ENCODE measurements around the gene DRICH1. TPM values are rescaled to one million over a fixed set of nuclear protein-coding genes. Genes with fewer than 3 reads are reported as not detected.
"Not testable (repeated sequence)": the region's sequence is repeated elsewhere in the genome, so short reads cannot be mapped to it uniquely, and the experiment has no call there.

DRICH1 gene
- total RNA-seq, 1 donor from 2014 or later, result 0.32 TPM

DNA sequence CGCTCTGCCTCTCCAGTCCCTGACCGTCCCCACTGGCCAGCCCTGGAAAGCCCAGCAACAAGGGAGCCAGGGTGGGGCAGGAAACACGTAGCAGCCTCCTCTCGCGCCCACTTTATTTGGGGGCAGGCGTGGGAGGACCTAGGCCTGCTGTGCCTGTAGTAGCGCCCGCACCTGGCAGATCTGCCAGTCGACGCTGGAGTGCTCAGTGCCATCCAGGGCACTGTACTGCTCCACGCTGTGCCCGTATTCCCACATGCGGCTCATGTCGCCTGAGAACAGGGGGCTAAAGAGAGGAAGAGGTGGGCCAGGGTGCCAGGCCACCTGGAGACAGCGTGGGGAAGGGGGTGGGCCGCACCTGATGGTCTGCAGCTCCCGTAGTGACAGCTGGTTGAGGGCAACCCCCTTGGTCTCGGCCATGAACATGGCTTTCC is 17.0 kb upstream of the DRICH1 start:
- ATAC-seq, result no peak

DNA sequence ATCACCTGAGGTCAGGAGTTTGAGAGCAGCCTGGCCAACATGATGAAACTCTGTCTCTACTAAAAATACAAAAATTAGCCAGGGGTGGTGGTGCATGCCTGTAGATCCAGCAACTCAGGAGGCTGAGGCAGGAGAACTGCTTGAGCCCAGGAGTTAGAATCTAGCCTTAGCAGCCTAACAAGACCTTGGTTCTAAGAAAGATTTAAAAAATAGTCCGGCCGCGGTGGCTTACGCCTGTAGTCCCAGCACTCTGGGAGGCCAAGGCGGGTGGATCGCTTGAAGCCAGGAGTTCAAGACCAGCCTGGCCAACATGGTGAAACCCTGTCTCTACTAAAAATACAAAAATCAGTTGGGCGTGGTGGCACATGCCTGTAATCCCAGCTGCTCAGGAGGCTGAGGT is 14.4 kb upstream of the DRICH1 start:
- not testable (repeated sequence) for ATAC-seq

DNA sequence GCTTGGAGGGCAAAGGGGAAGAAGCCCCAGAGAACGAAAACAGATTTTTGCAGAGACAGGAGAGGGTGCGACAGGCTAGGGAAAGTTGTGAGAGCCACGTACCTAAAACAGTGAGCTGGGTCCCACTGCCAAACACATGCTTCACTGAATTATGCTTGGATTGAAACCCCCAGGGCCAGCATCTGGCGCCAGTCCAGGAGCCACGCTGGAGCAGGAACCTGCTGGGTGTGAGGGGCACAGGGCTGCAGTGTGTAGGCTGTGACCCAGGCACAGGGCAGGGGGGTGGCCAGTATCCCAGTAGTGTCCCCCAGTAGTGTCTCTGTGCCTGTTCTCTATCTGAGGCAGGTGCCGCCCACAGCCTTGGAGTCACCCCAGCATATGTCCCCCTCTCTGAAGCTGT is 8.1 kb upstream of the DRICH1 start:
- not testable (repeated sequence) for ATAC-seq

GRCh38 chr22:23639661-23640060 is 7.5 kb upstream of the DRICH1 start:
- ATAC-seq, result peak; percentile 20

- ATAC-seq, result no peak
Observed at GRCh38 chr22:23638611-23639010, 6.5 kb upstream of the DRICH1 start.

DNA sequence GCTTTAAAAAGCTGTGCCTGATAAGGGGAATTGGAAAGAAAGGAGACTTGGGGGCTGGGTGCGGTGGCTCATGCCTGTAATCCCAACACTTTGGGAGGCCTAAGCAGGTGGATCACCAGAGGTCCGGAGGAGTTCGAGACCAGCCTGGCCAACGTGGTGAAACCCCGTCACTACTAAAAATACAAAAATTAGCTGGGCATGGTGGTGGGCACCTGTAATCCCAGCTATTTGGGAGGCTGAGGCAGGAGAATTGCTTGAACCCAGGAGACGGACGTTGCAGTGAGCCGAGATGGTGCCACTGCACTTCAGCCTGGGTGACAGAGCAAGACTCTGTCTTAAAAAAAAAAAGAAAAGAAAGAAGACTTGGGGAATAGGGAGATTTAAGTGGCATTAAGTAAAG is 3.2 kb upstream of the DRICH1 start:
- ATAC-seq, result not testable (repeated sequence)

DNA sequence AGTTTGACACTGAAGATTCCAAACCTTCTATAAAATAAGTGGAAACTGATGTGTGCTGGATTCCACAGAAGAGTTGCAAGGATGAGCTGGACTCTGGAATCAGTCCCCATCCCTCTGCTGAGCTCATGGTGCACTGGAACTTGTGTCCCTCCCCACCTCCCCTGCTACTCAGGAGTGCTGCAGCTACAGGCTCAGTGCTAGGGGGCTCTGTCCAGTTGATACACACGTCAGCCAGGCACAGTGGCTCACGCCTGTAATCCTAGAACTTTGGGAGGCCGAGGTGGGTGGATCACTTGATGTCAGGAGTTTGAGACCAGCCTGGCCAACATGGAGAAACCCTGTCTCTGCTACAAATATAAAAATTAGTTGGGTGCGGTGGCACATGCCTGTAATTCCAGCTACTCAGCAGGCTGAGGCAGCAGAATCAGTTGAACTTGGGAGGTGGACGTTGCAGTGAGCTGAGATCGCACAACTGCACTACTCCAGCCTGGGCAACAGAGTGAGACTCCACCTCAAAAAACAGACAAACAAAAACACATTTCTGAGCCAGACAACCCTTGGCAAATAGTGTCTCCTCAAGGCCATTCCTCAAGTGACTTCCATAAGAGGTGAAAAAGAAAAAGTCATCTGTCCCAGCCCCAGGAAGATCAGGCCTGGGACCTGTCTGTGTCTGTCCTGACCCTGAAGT is 3.9 kb downstream of the DRICH1 start:
- ATAC-seq, result not testable (repeated sequence)

DNA sequence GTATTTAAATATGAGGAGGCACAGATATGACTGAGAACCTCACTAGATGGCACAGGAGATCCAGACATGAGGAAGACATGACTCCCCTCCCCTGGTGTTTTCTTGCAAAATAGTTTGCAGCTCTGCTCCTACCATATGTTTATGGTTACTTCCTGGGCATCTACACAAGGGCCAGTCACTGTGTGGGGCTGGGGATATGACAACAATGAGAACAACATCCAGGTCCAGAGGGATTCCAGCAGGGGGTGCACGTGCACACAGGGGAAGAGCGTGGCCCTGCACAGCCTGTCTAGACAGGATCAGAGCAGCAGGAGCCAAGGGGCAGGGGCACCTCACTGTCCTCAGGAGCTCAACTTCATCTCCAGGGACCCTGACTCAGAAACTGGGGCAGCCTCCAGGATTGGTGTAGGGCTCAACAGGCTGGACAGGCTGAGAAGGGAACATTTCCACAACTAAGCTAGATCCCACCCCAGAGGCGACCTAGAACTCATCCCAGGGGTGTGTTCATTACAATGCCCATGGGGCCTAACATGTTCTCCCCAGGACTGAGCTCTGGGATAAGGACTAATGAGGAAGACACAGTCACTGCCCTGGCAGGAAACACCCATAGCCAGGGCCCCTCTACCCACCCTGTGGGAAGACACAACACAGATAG is 4.6 kb downstream of the DRICH1 start:
- peak; percentile 76 for ATAC-seq

GRCh38 chr22:23626286-23626975 is 5.7 kb downstream of the DRICH1 start:
- no peak for ATAC-seq

- ATAC-seq, result no peak
Observed at GRCh38 chr22:23622634-23623033, 9.5 kb downstream of the DRICH1 start.

GRCh38 chr22:23621916-23622315 is 10.2 kb downstream of the DRICH1 start:
- not testable (repeated sequence) for ATAC-seq

DNA sequence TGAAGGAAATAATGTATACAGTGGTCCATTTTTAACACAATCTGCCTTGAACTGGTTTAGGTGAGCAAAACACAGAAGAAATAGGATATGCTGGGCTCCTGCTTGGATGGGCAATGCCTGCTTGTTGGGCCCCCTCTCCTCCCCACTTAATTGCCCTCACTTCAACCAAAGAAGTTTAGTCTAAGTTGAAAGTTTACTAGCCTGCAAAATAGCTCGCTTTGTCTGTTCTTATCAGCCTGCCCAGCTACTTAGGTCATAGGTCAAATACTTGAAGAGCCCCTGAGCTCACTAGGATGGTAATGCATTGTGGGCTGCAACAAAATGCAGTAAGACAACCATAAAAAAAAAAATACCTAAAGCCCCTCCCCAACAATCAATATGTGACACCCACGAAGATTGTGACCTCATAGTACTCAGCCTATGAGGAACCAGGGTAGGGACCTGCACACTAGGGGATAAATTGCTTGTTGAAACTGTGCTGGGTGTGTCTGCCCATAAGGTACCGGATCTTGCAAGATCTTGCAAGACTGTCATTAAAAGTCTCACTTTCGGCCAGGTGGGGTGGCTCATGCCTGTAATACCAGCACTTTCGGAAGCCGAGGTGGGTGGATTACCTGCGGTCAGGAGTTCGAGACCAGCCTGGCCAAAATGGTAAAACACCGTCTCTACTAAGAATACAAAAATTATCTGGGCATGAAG is 10.9 kb downstream of the DRICH1 start:
- ATAC-seq, result no peak

DNA sequence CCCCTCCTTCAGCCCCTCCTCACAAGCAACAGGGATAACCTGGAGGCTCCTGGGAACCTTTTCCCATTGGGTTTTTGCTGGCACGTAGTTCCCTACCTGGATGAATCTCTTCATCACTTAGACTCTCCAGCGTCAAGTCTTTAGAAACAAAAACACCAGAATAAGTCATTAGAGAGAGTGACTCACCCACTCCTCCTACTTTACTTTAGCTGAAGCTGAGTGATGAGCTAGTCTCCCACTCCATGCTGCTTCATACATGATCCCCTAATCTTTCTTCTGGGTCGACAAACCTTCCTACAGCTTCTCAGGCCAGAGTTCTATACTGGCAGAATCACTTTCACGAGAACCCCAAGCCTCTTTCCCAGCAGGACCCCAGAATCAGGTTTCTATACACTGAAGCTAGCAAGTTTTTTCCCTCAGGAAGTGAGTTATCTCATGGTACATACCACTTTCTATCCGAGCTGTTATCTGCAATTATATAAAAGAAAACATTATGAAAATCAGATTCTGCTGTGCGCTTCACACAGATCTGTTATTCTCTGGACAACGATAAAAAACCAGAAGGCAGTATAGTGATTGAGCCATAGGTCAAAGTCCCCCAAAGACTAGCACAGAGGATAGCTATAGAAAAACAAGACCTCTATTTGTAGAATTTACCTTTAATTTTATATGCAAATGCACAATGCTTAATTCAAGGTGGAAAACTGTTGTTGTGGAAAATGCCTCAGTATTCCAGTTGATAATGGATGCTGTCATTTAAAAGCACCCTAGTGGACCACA is 18.7 kb downstream of the DRICH1 start:
- ATAC-seq, result no peak

DNA sequence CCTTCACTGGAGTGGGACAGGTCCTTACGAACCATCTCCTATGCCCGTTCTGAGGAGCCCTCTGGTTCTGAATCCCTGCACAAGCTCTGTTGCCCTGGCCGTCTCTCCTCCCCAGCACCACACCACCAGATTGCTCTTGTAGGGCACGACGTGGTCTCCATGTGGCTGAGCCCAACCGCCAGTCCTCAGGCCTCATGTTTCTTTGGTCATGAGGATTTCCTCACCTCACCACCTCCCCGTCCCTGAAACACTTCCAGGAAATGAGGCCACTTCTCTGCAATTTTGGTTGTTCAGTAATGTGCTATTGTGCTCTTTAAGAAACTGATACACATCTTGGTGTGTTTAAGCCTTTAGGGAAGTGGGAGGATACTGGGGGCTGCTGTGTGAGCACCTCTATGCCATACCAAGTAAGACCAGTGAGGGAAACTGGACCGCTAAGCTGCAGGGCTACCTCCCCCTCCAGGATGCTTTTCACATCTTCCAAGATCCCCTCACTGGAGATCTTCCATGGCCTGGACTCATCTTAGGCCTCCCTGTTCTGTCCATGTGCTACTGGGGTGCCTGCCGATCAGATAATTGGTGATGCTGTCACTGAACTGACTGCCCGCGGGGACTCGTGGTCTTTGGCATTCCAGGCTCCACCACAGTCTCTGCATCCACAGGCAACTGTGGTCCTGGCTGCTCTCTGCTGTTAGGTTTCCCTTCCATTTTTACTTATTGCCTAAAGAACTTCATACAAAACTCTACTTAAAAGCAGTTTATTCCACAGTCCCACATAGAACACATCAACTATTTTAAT is 21.9 kb downstream of the DRICH1 start:
- ATAC-seq, result no peak

DNA sequence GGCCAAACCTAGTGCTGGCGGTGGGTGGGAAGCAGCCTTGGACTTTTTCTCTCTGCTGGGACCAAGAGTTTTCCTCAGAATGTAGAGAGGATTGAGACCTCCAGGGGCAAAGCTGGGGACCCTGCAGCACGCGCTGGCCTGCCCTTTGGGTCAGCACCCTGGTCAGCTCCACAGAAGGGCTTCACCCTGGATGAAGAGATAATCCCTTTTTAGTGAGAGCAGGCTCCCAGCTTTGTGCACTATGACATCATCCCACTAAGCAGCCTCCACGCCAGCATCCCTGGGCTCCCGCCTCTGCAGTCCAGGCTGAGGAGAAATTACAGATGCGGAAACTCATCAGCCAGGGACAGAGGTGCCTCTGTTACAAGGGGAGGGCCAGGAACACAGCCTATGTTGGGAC is 23.5 kb downstream of the DRICH1 start:
- ATAC-seq, result no peak

- ATAC-seq, result no peak
Observed at GRCh38 chr22:23606204-23607131, 25.7 kb downstream of the DRICH1 start.

DNA sequence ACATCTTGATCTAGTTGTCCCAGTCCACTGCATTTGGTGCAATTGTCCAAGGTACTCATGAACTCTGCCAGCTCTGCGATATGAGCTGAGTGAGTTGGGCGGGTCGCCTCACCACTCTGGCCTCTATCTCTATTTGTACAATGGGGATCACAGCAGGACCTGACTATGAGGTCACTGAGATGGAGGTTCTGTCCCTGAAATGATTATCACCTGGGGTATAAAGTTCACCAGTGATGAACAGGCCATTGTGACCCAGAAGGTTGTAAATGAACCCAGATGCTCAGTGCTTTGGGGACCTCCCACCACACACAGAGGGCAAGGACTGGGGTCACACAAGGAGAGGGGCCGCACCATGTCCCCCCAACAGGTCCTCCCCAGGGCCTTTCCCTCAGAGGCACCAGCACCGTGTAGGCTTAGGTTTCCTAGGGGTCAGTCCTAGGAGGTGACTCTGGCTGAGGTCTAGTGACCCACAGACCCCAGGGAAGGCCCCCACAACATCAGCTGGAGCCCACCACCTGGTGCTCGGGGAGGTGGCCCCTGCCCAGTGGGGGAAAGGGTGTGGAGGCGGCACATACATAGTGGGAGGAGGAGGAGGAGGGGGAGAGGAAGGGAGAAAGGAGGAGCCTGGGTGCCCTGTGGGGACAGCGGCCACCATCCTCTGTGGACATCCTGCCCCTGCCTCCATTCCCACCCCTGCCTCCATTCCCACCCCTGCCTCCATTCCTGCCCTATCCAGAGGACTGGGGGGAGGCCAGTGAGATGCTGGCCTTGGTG is 27.0 kb downstream of the DRICH1 start:
- ATAC-seq, result no peak

- ATAC-seq, result no peak
Observed at GRCh38 chr22:23603266-23603665, 28.9 kb downstream of the DRICH1 start.

- peak; percentile 18 for ATAC-seq
Observed at GRCh38 chr22:23598805-23599518, 33.2 kb downstream of the DRICH1 start.

Data from esophagus mucosa (tissue), 1 donor.